ENCODE measurements around the gene ZBTB46. TPM values are rescaled to one million over a fixed set of nuclear protein-coding genes. Genes with fewer than 3 reads are reported as not detected.

The ZBTB46 gene
- total RNA-seq, 1 experiment from 2014 or later, result 18.9 TPM

DNA sequence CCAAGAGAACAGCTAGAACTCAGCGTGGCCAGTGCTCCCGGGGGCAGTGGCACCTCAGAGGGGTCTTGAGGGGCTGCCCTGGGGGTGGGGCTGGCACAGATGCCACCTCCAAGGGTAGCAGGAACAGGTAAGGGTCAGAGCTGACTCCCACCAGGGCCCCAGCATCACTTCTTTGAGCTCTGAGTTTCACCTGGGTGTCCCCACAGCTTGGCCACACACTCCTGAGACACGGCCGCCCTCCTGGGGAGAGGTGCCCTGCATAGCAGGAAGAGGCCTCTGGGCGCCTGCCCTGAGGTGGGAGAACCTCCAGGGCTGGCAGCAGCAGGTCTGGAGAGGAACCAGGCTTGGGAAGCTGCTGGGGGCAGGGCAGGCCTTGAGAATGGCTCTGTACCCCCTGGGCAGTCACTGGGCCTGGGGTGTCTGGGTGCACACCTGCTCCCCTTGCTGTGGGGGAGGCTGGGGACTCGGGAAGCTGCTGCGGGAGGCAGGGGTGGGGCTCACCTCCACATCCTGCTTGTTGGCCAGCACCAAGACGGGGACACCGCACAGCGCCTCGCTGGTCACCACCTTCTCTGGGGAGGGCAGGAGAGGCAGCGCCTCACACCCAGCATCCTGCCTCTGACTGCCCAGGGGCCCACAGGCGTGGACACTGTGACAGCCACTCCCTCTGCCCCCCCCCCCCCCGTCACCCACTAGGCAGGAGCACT is 129.6 kb downstream of the ZBTB46 start:
- Mint-ChIP-seq H3K9me3 (no peaks in the 10 kb centered on the region), H3K36me3 (peaks cover 12% of the 10 kb centered on the region), H3K27ac (no peak overlapping the region), H3K4me3 (no peak overlapping the region), H3K4me1 (peaks cover 5% of the 10 kb centered on the region), H3K27me3 (ENCODE audit: low read depth) (no peaks in the 10 kb centered on the region)
- ChIA-PET POLR2A (no interaction called here), CTCF (no interaction called here)
- TF ChIP-seq, protein P1, sequence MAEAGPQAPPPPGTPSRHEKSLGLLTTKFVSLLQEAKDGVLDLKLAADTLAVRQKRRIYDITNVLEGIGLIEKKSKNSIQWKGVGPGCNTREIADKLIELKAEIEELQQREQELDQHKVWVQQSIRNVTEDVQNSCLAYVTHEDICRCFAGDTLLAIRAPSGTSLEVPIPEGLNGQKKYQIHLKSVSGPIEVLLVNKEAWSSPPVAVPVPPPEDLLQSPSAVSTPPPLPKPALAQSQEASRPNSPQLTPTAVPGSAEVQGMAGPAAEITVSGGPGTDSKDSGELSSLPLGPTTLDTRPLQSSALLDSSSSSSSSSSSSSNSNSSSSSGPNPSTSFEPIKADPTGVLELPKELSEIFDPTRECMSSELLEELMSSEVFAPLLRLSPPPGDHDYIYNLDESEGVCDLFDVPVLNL (CRISPR knock-in tag; IDR thresholded peaks at IDR 0.05; ENCODE audit: borderline replicate concordance, low read depth), result no peak
- TF ChIP-seq, protein P2, sequence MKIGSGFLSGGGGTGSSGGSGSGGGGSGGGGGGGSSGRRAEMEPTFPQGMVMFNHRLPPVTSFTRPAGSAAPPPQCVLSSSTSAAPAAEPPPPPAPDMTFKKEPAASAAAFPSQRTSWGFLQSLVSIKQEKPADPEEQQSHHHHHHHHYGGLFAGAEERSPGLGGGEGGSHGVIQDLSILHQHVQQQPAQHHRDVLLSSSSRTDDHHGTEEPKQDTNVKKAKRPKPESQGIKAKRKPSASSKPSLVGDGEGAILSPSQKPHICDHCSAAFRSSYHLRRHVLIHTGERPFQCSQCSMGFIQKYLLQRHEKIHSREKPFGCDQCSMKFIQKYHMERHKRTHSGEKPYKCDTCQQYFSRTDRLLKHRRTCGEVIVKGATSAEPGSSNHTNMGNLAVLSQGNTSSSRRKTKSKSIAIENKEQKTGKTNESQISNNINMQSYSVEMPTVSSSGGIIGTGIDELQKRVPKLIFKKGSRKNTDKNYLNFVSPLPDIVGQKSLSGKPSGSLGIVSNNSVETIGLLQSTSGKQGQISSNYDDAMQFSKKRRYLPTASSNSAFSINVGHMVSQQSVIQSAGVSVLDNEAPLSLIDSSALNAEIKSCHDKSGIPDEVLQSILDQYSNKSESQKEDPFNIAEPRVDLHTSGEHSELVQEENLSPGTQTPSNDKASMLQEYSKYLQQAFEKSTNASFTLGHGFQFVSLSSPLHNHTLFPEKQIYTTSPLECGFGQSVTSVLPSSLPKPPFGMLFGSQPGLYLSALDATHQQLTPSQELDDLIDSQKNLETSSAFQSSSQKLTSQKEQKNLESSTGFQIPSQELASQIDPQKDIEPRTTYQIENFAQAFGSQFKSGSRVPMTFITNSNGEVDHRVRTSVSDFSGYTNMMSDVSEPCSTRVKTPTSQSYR (CRISPR knock-in tag; IDR thresholded peaks at IDR 0.05), result no peak
- TF ChIP-seq, protein P3, sequence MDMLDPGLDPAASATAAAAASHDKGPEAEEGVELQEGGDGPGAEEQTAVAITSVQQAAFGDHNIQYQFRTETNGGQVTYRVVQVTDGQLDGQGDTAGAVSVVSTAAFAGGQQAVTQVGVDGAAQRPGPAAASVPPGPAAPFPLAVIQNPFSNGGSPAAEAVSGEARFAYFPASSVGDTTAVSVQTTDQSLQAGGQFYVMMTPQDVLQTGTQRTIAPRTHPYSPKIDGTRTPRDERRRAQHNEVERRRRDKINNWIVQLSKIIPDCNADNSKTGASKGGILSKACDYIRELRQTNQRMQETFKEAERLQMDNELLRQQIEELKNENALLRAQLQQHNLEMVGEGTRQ (CRISPR knock-in tag; IDR thresholded peaks at IDR 0.05), result no peak
- TF ChIP-seq, protein P4, sequence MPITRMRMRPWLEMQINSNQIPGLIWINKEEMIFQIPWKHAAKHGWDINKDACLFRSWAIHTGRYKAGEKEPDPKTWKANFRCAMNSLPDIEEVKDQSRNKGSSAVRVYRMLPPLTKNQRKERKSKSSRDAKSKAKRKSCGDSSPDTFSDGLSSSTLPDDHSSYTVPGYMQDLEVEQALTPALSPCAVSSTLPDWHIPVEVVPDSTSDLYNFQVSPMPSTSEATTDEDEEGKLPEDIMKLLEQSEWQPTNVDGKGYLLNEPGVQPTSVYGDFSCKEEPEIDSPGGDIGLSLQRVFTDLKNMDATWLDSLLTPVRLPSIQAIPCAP (CRISPR knock-in tag; IDR thresholded peaks at IDR 0.05), result no peak
- TF ChIP-seq TP53 (CRISPR knock-in tag; IDR thresholded peaks at IDR 0.05) (no peak), FOXJ3 (CRISPR knock-in tag; IDR thresholded peaks at IDR 0.05; ENCODE audit: borderline replicate concordance) (no peak), ELF4 (CRISPR knock-in tag; IDR thresholded peaks at IDR 0.05; ENCODE audit: low read depth) (no peak), HMGA2 (CRISPR knock-in tag; IDR thresholded peaks at IDR 0.05) (no peak), ZNF263 (CRISPR knock-in tag; IDR thresholded peaks at IDR 0.05; ENCODE audit: low read depth) (no peak), FOXK1 (CRISPR knock-in tag; IDR thresholded peaks at IDR 0.05) (no peak)
- ATAC-seq, result no peak
- DNase-seq (ENCODE audit: low spot score), result no peak

DNA sequence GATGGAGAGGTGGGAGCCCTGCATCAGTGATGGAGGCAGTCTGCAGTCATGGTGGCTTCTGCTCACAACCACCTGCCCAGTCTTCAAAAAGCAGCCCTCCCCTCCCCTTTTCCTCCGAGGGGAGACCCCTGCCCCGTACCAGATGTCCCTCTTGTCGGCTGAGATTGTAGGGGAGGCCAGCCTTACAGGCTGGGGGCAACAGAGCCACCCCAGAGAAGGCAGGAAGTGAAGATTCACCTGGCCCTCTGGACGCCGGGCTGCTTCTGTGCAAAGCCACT is 130.1 kb downstream of the ZBTB46 start:
- H3K4me3 Mint-ChIP-seq, result no peak overlapping the region
- peaks cover 12% of the 10 kb centered on the region for H3K36me3 Mint-ChIP-seq
- no peak overlapping the region for H3K27ac Mint-ChIP-seq
- CTCF ChIA-PET, result no interaction called here
- DNase-seq (ENCODE audit: low spot score) (no peak), ATAC-seq (no peak)
- H3K4me1 Mint-ChIP-seq, result peaks cover 7% of the 10 kb centered on the region
- H3K27me3 Mint-ChIP-seq (ENCODE audit: low read depth), result no peaks in the 10 kb centered on the region
- POLR2A ChIA-PET, result no interaction called here
- TF ChIP-seq, protein P4 (CRISPR knock-in tag; IDR thresholded peaks at IDR 0.05), result no peak
- TF ChIP-seq, protein P5, sequence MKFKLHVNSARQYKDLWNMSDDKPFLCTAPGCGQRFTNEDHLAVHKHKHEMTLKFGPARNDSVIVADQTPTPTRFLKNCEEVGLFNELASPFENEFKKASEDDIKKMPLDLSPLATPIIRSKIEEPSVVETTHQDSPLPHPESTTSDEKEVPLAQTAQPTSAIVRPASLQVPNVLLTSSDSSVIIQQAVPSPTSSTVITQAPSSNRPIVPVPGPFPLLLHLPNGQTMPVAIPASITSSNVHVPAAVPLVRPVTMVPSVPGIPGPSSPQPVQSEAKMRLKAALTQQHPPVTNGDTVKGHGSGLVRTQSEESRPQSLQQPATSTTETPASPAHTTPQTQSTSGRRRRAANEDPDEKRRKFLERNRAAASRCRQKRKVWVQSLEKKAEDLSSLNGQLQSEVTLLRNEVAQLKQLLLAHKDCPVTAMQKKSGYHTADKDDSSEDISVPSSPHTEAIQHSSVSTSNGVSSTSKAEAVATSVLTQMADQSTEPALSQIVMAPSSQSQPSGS (CRISPR knock-in tag; IDR thresholded peaks at IDR 0.05; ENCODE audit: borderline replicate concordance, low read depth), result no peak
- no peak for TF ChIP-seq FOXJ3 (CRISPR knock-in tag; IDR thresholded peaks at IDR 0.05; ENCODE audit: borderline replicate concordance)
- no peak for TF ChIP-seq FOXK1 (CRISPR knock-in tag; IDR thresholded peaks at IDR 0.05)
- H3K9me3 Mint-ChIP-seq, result no peaks in the 10 kb centered on the region
